ENCODE data around the gene NKD1.

NKD1 gene

GRCh38 chr16:50525716-50526115 is 22.5 kb upstream of the NKD1 start:
- H3K9ac ChIP-seq (ENCODE audit: low read length), result no peak overlapping the region
- no peak overlapping the region for H2AFZ ChIP-seq (ENCODE audit: low read depth, low read length)
- H3K9me3 ChIP-seq (ENCODE audit: insufficient read depth, low read length), result no peaks in the 10 kb centered on the region
- no peaks in the 10 kb centered on the region for H3K79me2 ChIP-seq (ENCODE audit: low read length)
- H4K20me1 ChIP-seq (ENCODE audit: insufficient read depth, low read length), result no peaks in the 10 kb centered on the region
- no peaks in the 10 kb centered on the region for H3K4me1 ChIP-seq (ENCODE audit: low read length)
- no peak overlapping the region for H3K4me2 ChIP-seq (ENCODE audit: low read length)
- TF ChIP-seq EZH2phosphoT487 (IDR thresholded peaks at IDR 0.05; ENCODE audit: low read depth) (no peak), CTCF (IDR thresholded peaks at IDR 0.05; ENCODE audit: low read depth, low read length) (no peak)
- no peak overlapping the region for H3K4me3 ChIP-seq (ENCODE audit: low read length)
- peaks cover 25% of the 10 kb centered on the region for H3K27me3 ChIP-seq (ENCODE audit: low read depth, low read length)
- no peaks in the 10 kb centered on the region for H3K36me3 ChIP-seq (replicated peaks; ENCODE audit: low read depth, low read length)
- H3K27ac ChIP-seq (ENCODE audit: low read length), result no peak overlapping the region

GRCh38 chr16:50526249-50526648 is 21.9 kb upstream of the NKD1 start:
- TF ChIP-seq EZH2phosphoT487 (IDR thresholded peaks at IDR 0.05; ENCODE audit: low read depth), result no peak
- no peak for TF ChIP-seq CTCF (IDR thresholded peaks at IDR 0.05; ENCODE audit: low read depth, low read length)
- H2AFZ ChIP-seq (ENCODE audit: low read depth, low read length), result no peak overlapping the region

GRCh38 chr16:50526796-50527195 is 21.4 kb upstream of the NKD1 start:
- Histone ChIP-seq H3K27me3 (ENCODE audit: low read depth, low read length) (peaks cover 22% of the 10 kb centered on the region), H3K79me2 (ENCODE audit: low read length) (no peaks in the 10 kb centered on the region), H3K9me3 (ENCODE audit: insufficient read depth, low read length) (no peaks in the 10 kb centered on the region), H3K4me3 (ENCODE audit: low read length) (no peak overlapping the region), H4K20me1 (ENCODE audit: insufficient read depth, low read length) (no peaks in the 10 kb centered on the region), H2AFZ (ENCODE audit: low read depth, low read length) (no peak overlapping the region), H3K27ac (ENCODE audit: low read length) (no peak overlapping the region), H3K4me1 (ENCODE audit: low read length) (no peaks in the 10 kb centered on the region), H3K36me3 (replicated peaks; ENCODE audit: low read depth, low read length) (no peaks in the 10 kb centered on the region), H3K9ac (ENCODE audit: low read length) (no peak overlapping the region), H3K4me2 (ENCODE audit: low read length) (no peak overlapping the region)
- no peak for TF ChIP-seq EZH2phosphoT487 (IDR thresholded peaks at IDR 0.05; ENCODE audit: low read depth)
- TF ChIP-seq CTCF (IDR thresholded peaks at IDR 0.05; ENCODE audit: low read depth, low read length), result no peak

More at GRCh38 chr16:50526249-50526648, 21.9 kb upstream of the NKD1 start:
- Histone ChIP-seq H3K79me2 (ENCODE audit: low read length) (no peaks in the 10 kb centered on the region), H3K4me1 (ENCODE audit: low read length) (no peaks in the 10 kb centered on the region), H3K9ac (ENCODE audit: low read length) (no peak overlapping the region), H3K27ac (ENCODE audit: low read length) (no peak overlapping the region), H3K4me3 (ENCODE audit: low read length) (no peak overlapping the region), H3K36me3 (replicated peaks; ENCODE audit: low read depth, low read length) (no peaks in the 10 kb centered on the region), H4K20me1 (ENCODE audit: insufficient read depth, low read length) (no peaks in the 10 kb centered on the region), H3K27me3 (ENCODE audit: low read depth, low read length) (peaks cover 25% of the 10 kb centered on the region), H3K4me2 (ENCODE audit: low read length) (no peak overlapping the region), H3K9me3 (ENCODE audit: insufficient read depth, low read length) (no peaks in the 10 kb centered on the region)

- Histone ChIP-seq H2AFZ (ENCODE audit: low read depth, low read length) (no peak overlapping the region), H3K9ac (ENCODE audit: low read length) (no peak overlapping the region), H3K27ac (ENCODE audit: low read length) (no peak overlapping the region), H3K27me3 (ENCODE audit: low read depth, low read length) (peaks cover 20% of the 10 kb centered on the region; the same call in 1 of the 2 replicates), H3K36me3 (replicated peaks; ENCODE audit: low read depth, low read length) (no peaks in the 10 kb centered on the region), H3K4me3 (ENCODE audit: low read length) (no peak overlapping the region), H3K79me2 (ENCODE audit: low read length) (no peaks in the 10 kb centered on the region), H4K20me1 (ENCODE audit: insufficient read depth, low read length) (no peaks in the 10 kb centered on the region), H3K4me1 (ENCODE audit: low read length) (no peaks in the 10 kb centered on the region), H3K9me3 (ENCODE audit: insufficient read depth, low read length) (no peaks in the 10 kb centered on the region), H3K4me2 (ENCODE audit: low read length) (no peak overlapping the region)
- TF ChIP-seq CTCF (IDR thresholded peaks at IDR 0.05; ENCODE audit: low read depth, low read length) (no peak), EZH2phosphoT487 (IDR thresholded peaks at IDR 0.05; ENCODE audit: low read depth) (no peak)
Observed at GRCh38 chr16:50528820-50529219, 19.4 kb upstream of the NKD1 start.
